NCI-H146 (cell line): ENCODE measurements around the gene TMEM150B.

ENCODE experiments used
- DNase-seq: peaks from one replicate; lab custom pipeline; 2025; lab: John Stamatoyannopoulos, UW

Gene TMEM150B

DNA sequence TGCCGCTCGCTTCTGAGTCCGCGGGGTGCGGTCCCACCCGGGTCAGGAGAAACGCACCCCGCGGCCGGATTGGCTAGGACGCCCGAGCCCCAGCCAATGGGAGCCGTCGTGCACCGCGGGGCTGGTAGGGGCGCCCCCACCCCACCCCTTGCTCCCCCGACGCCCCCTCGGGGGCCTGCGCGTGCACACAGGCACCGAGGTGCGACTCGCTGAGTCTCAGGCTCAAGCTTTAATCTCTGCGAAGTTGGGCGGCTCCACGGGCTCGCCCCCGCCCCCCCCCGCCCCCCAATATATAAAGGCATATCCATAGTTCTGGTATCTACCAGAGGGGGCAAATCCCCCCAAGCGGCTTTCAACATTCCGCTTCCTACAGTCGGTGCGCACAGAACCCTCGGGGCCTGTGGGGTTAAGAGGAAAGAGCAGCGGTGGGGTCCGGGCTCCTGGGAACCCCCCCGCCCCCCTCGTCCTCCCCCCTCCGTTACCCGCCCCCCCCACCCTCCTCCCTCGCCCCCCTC is 29.6 kb upstream of the TMEM150B start, which contains the start of gene COX6B2:
TSS of gene COX6B2 (minus strand) at position 22 of the 515 bp plus-strand sequence. CDS start 198 bp downstream, outside the sequence.
- no peak for DNase-seq

DNA sequence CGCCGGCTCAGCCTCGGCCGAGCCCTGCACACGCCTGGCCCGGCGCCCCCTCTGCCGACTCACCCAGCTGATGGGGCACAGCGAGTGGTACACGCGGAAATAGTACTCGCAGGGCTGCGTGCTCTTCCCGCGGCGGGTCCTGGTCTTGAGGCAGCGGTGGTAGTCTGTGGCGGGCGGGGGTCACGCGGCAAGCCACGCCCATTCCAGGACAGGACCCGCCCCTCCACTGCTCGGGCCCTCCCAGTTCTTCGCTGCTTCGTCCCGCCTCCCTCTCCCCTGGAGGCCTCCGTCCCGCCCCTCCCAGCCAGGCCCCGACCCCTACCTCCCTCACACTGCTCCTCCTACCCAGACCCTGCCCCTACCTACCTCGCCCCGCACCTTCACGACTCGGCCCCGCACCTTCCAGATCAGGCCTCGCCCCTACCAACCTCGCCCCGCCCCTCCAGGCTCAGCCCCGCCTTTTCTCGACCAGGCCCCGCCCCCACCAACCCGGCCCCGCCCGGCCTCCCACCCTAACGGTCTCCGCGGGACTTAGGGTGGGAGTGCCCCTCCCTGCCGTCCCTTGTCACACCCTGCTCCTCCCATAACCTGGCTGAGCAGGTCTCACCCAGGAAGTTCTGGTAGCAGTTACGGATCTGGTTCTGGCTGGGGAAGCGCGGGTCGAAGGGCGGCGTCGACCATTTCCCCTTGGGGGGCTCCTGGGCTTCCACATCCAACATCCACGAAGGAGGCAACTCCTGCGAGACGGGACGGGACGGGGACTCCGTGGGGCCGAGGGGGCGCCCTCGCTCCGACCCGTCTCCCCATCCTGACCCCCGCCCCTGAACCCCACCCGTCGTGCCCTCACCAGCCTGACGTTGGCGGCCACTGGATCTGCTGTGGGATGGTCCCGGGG is 28.9 kb upstream of the TMEM150B start:
- peak; percentile 68 for DNase-seq

- DNase-seq = no peak
Observed at GRCh38 chr19:55353356-55353802, 28.2 kb upstream of the TMEM150B start.

DNA sequence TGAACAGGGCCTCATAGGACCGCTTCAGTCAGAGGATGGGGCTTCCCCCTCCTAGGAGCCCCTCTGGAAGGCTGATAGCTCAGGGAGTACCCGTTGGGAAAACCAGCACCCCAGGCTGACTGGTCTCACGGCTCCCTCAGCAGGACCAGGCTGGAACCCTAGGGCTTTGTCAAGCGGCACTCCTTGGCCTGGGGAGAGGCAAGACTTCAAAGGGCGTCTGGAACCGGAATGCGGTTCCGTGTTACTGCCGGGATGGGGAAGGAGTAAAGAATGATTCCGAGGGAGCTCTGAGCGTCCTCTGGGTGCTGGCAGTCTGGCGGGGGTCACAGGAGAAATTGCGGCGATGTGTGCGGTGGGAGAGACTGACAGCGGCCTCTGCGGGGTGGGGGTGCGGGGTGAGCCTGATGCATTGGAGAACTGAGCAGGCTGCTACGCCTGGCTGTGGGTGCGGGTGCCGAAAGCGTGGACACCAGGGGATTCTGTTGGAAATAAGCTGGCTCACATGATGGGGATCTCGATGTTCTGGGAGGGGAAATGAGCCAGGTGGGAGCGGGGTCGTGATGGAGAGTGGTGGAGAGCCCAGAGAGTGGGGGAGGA is 27.5 kb upstream of the TMEM150B start:
- no peak for DNase-seq

DNA sequence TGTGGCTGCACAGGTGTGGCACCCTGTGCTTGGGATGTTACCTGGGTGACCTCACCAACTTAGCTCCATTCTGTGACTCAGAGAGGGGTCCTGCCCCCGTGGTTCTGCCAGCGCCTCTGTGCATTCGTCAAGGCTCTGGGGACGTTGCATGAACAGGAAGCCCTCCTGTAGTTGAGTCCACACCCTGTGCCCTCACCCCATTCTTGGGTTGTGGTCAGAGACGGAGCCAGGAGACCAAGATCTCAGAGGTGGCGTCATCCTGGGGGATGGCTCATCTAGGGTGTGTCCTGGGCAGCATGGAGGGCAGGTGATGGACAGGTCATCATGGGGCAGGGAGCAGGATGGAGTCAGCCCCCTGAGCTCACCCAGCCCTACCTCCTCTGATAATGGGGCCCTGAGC is 26.9 kb upstream of the TMEM150B start:
- DNase-seq = no peak

- DNase-seq = no peak
Observed at GRCh38 chr19:55350620-55351315, 25.6 kb upstream of the TMEM150B start.

DNA sequence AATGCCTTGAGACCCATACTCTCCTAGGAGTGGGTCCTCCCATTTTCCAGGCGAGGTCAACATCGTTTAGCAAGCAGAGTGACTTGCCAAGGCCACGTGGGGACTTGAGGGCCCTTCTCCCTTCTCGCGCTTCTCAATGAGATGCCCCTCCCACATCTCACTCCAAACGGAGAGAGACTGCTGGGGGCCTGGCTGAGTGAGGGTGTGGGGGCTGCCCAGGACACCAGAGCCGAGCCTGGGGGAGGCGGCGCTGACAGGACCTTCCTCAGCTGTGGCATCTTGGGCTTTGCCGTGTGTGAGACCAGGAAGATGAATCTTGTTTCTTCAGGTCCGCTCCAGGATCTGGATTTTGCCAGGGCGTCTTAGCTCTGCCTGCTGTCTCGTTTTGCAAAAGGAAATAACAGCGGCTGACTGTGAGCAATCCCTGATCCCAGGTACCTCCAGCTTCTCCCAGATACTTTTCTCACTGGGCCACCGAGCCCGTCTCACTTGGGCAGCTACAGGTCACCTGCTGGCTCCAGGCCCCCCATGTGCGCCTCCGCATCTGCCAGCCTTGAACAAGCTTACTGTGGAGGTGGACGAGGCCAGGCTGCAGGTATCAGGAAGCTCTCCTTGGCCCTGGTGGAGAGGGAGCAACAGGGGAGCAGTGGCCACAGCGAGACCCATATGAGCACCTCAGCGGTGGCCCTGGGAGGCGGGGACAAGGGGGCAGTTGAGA is 23.3 kb upstream of the TMEM150B start:
- DNase-seq = no peak

GRCh38 chr19:55347442-55348009 is 22.4 kb upstream of the TMEM150B start:
- DNase-seq = no peak

DNA sequence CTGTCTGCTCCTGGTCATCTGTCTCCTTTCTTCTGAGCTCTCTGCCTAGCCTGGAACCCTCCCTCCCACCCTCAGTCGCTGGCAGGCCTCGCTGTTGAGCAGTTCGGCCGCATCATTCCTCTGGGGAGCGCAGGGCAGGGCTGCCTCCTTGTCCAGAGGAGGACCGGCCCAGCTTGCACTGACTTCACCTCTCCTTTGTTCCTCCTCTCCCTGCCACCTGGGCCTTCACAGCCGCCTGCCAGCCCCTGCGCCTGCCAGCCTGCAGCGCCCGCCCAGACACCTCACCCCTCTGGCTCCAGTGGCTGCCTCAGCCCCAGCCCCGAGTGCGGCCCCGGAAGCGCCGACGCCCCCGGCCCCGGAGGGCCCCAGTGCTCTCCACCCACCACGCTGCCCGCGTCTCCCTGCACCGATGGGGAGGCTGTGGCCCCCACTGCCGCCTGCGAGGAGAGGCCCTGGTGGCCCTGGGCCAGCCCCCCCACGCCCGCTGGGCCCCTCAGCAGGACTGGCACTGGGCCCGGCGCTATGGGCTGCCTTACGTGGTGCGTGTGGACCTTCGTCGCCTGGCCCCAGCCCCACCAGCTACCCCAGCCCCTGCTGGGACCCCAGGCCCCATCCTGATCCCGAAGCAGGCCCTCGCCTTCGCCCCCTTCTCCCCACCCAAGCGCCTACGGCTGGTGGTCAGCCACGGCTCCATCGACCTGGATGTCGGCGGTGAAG is 21.7 kb upstream of the TMEM150B start:
- no peak for DNase-seq

DNA sequence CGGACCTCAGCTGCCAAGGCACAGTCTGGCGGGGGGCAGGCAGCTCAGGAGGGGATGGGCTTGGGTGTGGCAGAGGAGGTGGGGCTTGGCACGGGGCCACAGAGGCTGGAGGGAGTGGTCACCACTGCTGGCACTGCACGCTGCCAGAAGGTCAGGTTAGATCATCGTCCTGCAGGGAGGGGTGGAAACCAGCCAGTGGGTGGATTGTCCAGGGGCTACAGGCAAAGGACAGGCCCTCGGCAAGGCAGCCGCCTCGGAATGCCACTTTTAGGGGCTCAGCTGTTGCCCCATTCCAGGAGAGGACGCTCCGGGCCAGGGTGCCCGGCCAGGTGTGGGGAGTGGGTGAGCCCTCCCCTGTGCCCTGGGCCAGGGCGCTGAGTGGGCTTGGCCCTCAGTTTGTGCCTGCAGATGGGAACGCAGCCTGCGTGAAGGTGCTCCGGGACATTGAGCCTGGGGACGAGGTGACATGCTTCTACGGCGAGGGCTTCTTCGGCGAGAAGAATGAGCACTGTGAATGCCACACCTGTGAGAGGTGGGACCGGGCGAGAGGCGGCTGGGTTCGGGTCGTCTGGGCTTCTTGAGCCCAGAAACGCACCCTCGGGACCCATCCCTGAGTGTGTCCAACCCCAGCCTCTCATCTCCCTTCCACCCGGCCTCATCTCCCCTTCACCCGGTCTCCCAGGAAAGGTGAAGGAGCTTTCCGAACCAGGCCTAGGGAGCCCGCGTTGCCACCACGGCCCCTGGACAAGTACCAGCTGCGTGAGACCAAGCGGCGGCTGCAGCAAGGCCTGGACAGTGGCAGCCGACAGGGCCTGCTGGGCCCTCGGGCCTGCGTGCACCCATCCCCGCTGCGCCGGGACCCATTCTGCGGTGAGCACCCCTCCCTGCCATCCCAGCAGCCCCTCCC is 20.9 kb upstream of the TMEM150B start:
- no peak for DNase-seq

DNA sequence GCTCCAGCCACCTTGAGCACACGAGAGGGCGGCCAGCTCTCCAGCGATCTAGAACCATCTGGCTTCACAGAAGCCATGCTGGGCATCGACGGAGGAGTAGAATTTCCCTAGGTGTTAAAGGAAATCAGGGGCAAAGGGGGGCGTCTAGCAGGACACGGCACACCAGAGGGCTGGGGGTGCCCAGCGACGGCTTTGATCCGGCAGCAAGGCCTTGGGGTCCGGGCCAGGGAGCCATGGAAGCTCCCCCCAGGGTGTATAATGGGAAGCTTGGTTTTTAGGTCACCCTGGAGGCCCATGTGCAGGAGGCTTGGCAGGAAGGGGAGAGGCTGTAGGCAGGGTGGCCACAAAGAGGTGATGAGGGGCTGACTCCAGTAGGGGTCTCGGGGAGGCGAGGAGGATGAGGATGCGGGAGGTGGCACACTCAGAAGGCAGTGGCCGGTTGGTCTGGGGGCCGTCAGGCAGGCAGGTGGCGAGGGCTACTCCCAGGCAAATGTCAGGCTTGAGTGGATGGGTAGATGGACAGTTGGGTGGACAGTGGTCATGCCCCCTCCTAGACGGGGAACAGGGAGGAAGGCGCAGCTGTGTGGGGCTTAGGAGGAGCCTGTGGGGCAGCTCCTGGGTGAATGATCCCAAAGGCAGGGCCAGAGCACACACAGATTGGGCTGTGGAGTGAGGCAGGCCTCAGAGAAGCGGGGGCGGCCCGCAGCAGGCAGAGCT is 20.1 kb upstream of the TMEM150B start:
- DNase-seq = no peak

GRCh38 chr19:55344444-55344843 is 19.3 kb upstream of the TMEM150B start:
- DNase-seq = no peak

DNA sequence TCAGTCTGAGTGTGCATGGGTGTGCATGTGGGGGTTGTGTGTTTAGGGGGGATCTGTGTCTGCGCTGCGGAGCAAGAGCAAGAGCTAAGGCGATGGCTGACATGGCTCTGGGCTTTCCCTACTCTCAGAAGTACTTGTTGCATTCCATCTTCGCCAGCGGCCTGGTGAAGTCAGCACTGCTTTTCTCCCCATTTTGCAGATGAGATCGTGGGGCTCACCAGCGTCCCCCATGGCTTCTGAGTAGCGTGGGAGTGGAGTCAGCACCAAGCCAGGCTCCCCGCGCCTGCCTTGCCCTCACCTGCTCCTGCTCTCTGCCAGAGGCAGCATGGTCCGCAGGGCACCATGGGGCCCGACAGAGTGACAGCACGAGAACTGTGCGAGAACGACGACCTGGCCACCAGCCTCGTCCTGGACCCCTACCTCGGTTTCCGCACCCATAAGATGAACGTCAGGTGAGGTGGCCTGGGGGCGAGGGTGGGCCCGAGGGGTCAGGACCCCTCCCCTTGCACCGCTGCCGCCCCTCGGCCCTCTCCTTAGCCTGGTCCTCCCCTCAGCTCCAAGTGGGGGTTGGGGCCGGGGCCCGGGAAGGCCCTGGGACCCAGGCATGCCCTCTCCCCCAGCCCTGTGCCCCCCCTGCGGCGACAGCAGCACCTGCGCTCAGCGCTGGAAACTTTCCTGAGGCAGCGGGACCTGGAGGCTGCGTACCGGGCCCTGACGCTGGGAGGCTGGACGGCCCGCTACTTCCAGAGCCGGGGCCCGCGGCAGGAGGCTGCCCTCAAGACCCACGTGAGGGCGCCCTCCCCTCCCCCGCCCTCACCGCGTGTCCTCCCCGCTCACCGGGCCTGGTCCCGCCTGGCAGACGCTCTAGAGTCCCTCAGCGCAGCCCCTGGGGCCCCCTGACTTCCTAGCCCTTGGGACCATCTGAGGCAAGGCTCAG is 16.7 kb upstream of the TMEM150B start:
- no peak for DNase-seq

- peak; percentile 96 for DNase-seq
Observed at GRCh38 chr19:55341171-55341588, 16.0 kb upstream of the TMEM150B start.

DNA sequence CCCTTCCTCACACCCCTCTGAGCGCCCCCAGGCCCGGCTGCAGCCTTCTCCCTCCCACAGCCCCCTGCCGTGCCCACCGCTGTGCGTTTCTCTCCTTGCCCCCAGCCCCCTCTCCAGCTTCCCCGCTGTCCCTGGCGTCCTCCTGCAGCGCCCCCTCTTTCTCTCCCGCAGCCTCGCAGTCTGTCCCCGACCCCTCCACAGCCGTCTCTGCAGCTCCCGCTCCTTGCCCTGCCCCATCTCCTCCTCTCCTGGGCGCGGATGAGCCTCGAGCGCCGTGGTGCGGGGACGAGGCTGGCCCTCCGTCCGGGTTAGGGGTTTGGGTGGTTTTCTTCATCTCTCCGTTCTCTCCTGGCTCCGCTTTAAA is 15.6 kb upstream of the TMEM150B start:
- DNase-seq = peak; percentile 86

DNA sequence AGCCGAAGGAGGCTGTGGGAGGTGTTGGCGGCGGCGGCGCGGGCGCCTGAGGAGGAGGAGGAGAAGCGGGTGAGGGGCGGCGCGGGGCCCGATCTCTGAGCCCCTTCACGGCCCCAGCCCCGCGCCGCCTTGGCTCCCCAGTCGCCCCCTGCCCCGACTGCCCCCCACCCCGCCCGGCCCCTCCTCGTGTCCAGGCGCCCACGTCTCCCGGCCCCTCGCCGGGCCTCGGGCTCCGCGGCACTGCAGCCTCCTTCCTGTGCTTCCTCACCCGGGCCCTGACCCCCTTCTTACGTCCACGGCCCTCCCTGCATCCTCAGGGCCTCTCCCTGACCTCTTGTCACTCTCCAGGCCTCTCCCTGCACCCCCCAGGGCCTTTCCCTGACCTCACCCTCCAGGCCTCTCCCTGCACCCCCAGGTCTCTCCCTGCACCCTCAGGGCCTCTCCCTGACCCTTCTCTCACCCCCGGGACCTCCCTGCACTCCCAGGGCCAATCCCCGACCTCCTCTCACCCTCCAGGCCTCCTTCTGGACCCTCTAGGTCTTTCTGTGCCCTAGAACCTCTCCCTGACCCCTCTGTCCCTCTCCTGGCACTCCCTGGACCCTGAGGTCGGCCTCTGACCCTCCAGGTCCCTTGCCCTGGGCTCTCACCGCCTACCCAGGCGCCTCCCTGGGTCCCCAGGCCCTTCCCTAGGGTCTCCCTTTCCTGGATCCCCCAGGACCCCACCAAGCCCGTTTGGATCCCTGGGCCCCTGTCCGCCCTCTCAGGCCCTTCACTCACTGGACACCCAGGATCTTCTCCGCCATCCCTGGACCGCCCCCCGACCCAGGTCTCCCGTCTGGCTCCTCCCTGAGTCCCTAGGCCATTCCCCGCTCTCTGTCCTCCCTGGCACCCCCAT is 15.0 kb upstream of the TMEM150B start:
- peak; percentile 66 for DNase-seq
